K562 (cell line): ENCODE results near the gene WFIKKN1. TPM values are rescaled to one million over a fixed set of nuclear protein-coding genes. Genes with fewer than 3 reads are reported as not detected.

Source experiments
- ATAC-seq: fragments of 200-7000 bp; cut with Tn5 transposase; 3 replicates; pipeline ENCODE4 v1.9.1; 2020; ENCODE audit warnings: moderate library complexity
- BruUV-seq: library from RNA; stranded (reverse); fragments of 400-500 nt; replicated peaks from 2 replicates; lab custom pipeline; 2021; lab: Mats Ljungman, UMichigan
- CTCF ChIA-PET: fragments of 300-600 bp; formaldehyde crosslinking; extraction: SDS; loops from one replicate; lab custom pipeline; 2021; ENCODE audit warnings: low intra/inter-chr PET ratio; lab: Yijun Ruan, JAX
- POLR2A ChIA-PET: fragments of 300-600, 350-650 bp; sonication (Branson Sonifier 250); formaldehyde crosslinking; extraction: SDS; loops from one replicate; lab custom pipeline; 2021; ENCODE audit warnings: antibody characterized with exemption, inconsistent platforms; lab: Yijun Ruan, JAX
- DNase-seq, 4 experiments: peaks; one replicate each; pipeline versions ENCODE4 v3.0.0 to v3.0.0-alpha.2; 2011 to 2018; ENCODE audit warnings: low spot score in 3 of 4, mixed read lengths in 3 of 4; ENCODE audit errors: extremely low read depth in 1 of 4
- FAIRE-seq: peaks from 2 replicates; lab custom pipeline; 2011; peaks lifted over from hg19 to GRCh38; lab: Jason Lieb, UNC
- H2AFZ ChIP-seq: 2 replicates; pipeline ENCODE4 v1.6.0; 2011; ENCODE audit warnings: low read depth, low read length, control low read depth, inconsistent platforms
- H3K27ac ChIP-seq: fragments of 200-600 bp; 3 replicates; pipeline ENCODE4 v1.8.0; 2011; ENCODE audit warnings: low read depth, mild to moderate bottlenecking, control low read depth, inconsistent platforms, low read length, moderate library complexity, mixed read lengths; ENCODE audit errors: extremely low read depth
- H3K27me3 ChIP-seq, 2 experiments: fragments of 300-600 bp in 1 of 2; 2 replicates in 1 of 2; 3 replicates in 1 of 2; pipeline versions ENCODE4 v1.6.0 to v1.8.0; 2011; ENCODE audit warnings: inconsistent platforms in 2 of 2, low read length in 2 of 2, mild to moderate bottlenecking in 1 of 2, mixed read lengths in 1 of 2, moderate library complexity in 1 of 2; ENCODE audit not compliant: control insufficient read depth in 2 of 2, insufficient read depth in 2 of 2
- H3K36me3 ChIP-seq: fragments of 300-600 bp; 3 replicates; pipeline ENCODE4 v1.8.0; 2011; ENCODE audit warnings: mild to moderate bottlenecking, low read length, inconsistent platforms; ENCODE audit not compliant: control insufficient read depth, insufficient read depth
- H3K4me1 ChIP-seq, 2 experiments: fragments of 200-600 bp in 1 of 2; replicated peaks in 1 of 2; 2 replicates in 1 of 2; 3 replicates in 1 of 2; pipeline versions ENCODE4 v1.5.1 to v1.8.0; 2011; ENCODE audit warnings: inconsistent platforms in 2 of 2, low read length in 2 of 2, mild to moderate bottlenecking in 1 of 2, mixed read lengths in 1 of 2, moderate library complexity in 1 of 2; ENCODE audit not compliant: control insufficient read depth in 2 of 2, insufficient read depth in 2 of 2
- H3K4me2 ChIP-seq: 2 replicates; pipeline ENCODE4 v1.6.1; 2011; ENCODE audit warnings: low read length, control low read depth, inconsistent platforms, mixed read lengths; ENCODE audit not compliant: insufficient read depth
- H3K4me3 ChIP-seq: fragments of 200-600 bp; sonication (generic), shearing (Covaris generic); 2 replicates; pipeline ENCODE4 v1.5.1; 2016; ENCODE audit warnings: control low read depth, inconsistent platforms
- H3K79me2 ChIP-seq: fragments of 200-600 bp; 3 replicates; pipeline ENCODE4 v1.8.0; 2011; ENCODE audit warnings: low read length, inconsistent platforms; ENCODE audit not compliant: control insufficient read depth, insufficient read depth
- H3K9ac ChIP-seq, 2 experiments: 2 replicates each; pipeline versions ENCODE4 v1.6.0 to v1.6.1; 2011; ENCODE audit warnings: low read depth in 2 of 2, low read length in 2 of 2, control low read depth in 1 of 2, inconsistent platforms in 1 of 2, mild to moderate bottlenecking in 1 of 2, mixed read lengths in 1 of 2; ENCODE audit not compliant: insufficient read depth in 1 of 2
- H3K9me1 ChIP-seq: one replicate; pipeline ENCODE4 v1.6.0; 2011; ENCODE audit warnings: inconsistent platforms, mild to moderate bottlenecking, low read length, moderate library complexity; ENCODE audit not compliant: control insufficient read depth, insufficient read depth
- H3K9me3 ChIP-seq: replicated peaks from 2 replicates; pipeline ENCODE4 v1.5.1; 2011; ENCODE audit warnings: low read depth, low read length, inconsistent platforms; ENCODE audit not compliant: control insufficient read depth, insufficient read depth
- H4K20me1 ChIP-seq: replicated peaks from 2 replicates; pipeline ENCODE4 v1.6.1; 2011; ENCODE audit warnings: low read length, inconsistent platforms, mixed read lengths; ENCODE audit not compliant: control insufficient read depth, insufficient read depth
- CXXC5 ChIP-seq: fragments of 250-450 bp; sonication (Bioruptor Pico); IDR thresholded peaks from 2 replicates; pipeline ENCODE4 v1.8.0; 2022; ENCODE audit warnings: inconsistent platforms, mild to moderate bottlenecking, moderate library complexity
- HBP1 ChIP-seq: fragments of 450-650 bp; formaldehyde crosslinking; IDR thresholded peaks from 2 replicates; pipeline ENCODE4 v1.4.0; 2022; ENCODE audit warnings: missing genetic modification characterization
- HNRNPL ChIP-seq: fragments of 200-400 bp; formaldehyde crosslinking; IDR thresholded peaks from 2 replicates; pipeline ENCODE4 v1.6.1; 2017; ENCODE audit warnings: low read depth, mild to moderate bottlenecking, low read length
- POLR2G ChIP-seq: fragments of 200-400 bp; formaldehyde crosslinking; IDR thresholded peaks from 2 replicates; pipeline ENCODE4 v1.6.1; 2017; ENCODE audit warnings: low read depth, mild to moderate bottlenecking, antibody characterized with exemption, low read length, moderate library complexity
- SUPT5H ChIP-seq: fragments of 450-650 bp; IDR thresholded peaks from 2 replicates; pipeline ENCODE4 v1.6.1; 2016
- YY1 ChIP-seq, 3 experiments: IDR thresholded peaks; 2 replicates each; pipeline ENCODE4 v1.6.1; 2011; ENCODE audit warnings: low read length in 2 of 3, mild to moderate bottlenecking in 2 of 3, moderate library complexity in 2 of 3, borderline replicate concordance in 1 of 3, control low read depth in 1 of 3, low read depth in 1 of 3; ENCODE audit not compliant: insufficient read depth in 3 of 3, insufficient replicate concordance in 2 of 3, control insufficient read depth in 1 of 3, insufficient read length in 1 of 3; ENCODE audit errors: extremely low read depth in 1 of 3
- WGBS: fragments of 100-300 bp; shearing (Covaris generic); methylation state at CpG from one replicate; pipeline ENCODE4 v1.1.6; 2016; ENCODE audit warnings: low coverage, mixed read lengths; ENCODE audit not compliant: insufficient coverage; ENCODE audit errors: missing lambda C conversion rate; 5-methylcytosine and 5-hydroxymethylcytosine counted together
- in situ Hi-C: fragments of 300-500 bp; cut with MboI; formaldehyde crosslinking; loops from 4 replicates; pipeline ENCODE4 v1.15.0; 2018; ENCODE audit warnings: inconsistent platforms, mixed read lengths
- intact Hi-C: fragments of 100-400 bp; cut with micrococcal nuclease; formaldehyde crosslinking; loops from 2 replicates; pipeline ENCODE4 v1.14.2; 2022
- polyA plus RNA-seq, 8 experiments: library from polyadenylated mRNA; depleted of rRNA in 4 of 8; stranded (reverse) in 5 of 8; unstranded in 3 of 8; fragments of >200 nt; fragmentation: Nextera tagmentation in 2 of 8; fragmentation: Illumina TruSeq in 1 of 8; extraction: Ambion mirVana in 2 of 8; extraction: Trizol in 1 of 8; gene quantifications; 2 replicates each; pipeline versions ENCODE4 v1.2.1 to v1.2.3, GENCODE V29; 2011 to 2014; ENCODE audit warnings: inconsistent platforms in 1 of 8, missing spikeins in 1 of 8
- total RNA-seq, 7 experiments: library from RNA; depleted of rRNA in 6 of 7; stranded (reverse); fragments of >200 nt in 6 of 7; fragmentation: Illumina TruSeq in 2 of 7; extraction: Trizol in 2 of 7; gene quantifications; 2 replicates each; pipeline versions ENCODE4 v1.2.1 to v1.2.3, GENCODE V29; 2011 to 2021; ENCODE audit warnings: low replicate concordance in 1 of 7
- TF ChIP-seq, protein P1 (sequence below): sonication (generic); formaldehyde crosslinking; IDR thresholded peaks from 2 replicates; pipeline ENCODE4 v1.8.1; 2023; ENCODE audit warnings: mild to moderate bottlenecking, missing genetic modification reagents

The WFIKKN1 gene
- total and polyA plus RNA-seq, 9 of the 15 experiments (the other 6 are each of a cell fraction or from before 2014, with no cell fraction given): 0.14 to 1.1 (median 0.50) TPM; not detected in 4

GRCh38 chr16:648071-648780 is 17.4 kb downstream of the WFIKKN1 start (continued):
- TF ChIP-seq, protein P1, sequence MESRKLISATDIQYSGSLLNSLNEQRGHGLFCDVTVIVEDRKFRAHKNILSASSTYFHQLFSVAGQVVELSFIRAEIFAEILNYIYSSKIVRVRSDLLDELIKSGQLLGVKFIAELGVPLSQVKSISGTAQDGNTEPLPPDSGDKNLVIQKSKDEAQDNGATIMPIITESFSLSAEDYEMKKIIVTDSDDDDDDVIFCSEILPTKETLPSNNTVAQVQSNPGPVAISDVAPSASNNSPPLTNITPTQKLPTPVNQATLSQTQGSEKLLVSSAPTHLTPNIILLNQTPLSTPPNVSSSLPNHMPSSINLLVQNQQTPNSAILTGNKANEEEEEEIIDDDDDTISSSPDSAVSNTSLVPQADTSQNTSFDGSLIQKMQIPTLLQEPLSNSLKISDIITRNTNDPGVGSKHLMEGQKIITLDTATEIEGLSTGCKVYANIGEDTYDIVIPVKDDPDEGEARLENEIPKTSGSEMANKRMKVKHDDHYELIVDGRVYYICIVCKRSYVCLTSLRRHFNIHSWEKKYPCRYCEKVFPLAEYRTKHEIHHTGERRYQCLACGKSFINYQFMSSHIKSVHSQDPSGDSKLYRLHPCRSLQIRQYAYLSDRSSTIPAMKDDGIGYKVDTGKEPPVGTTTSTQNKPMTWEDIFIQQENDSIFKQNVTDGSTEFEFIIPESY (CRISPR knock-in tag): peak; percentile 46; the same call in 1 of the 2 replicates
- TF ChIP-seq, all 486 proteins: peak for 6

GRCh38 chr16:648781-649589 is 18.2 kb downstream of the WFIKKN1 start, which contains the start of gene WDR90:
WDR90 (plus strand) TSS chr16:649365; CDS start chr16:649417, 52 bp downstream.
- Histone ChIP-seq H3K9me1 (no peaks in the 10 kb centered on the region), H3K4me2 (no peak within 1 kb of the TSS), H3K27ac (no peak within 1 kb of the TSS), H3K4me3 (no peak within 1 kb of the TSS), H3K9me3 (no peaks in the 10 kb centered on the region), H3K4me1 (peaks cover 0 to 88% of the 10 kb centered on the region in 2 experiments; a peak in 3 of 5 replicates), H3K36me3 (peaks cover 42% of the 10 kb centered on the region; the same call in 2 of the 3 replicates), H2AFZ (no peak within 1 kb of the TSS), H4K20me1 (no peaks in the 10 kb centered on the region), H3K79me2 (peaks cover 22% of the 10 kb centered on the region), H3K27me3 (no peaks in the 10 kb centered on the region), H3K9ac (no peak within 1 kb of the TSS)
- in situ Hi-C loops: no loop called here
- no peak for FAIRE-seq
- DNase-seq: no peak
- TF ChIP-seq SUPT5H: 0 out of 2 replicates have a peak, but pooled peaks have one; percentile 41
- TF ChIP-seq HNRNPL: peak; percentile 91
- TF ChIP-seq CXXC5: no peak
- peak in 1 of 3 experiments; percentile 77 for TF ChIP-seq YY1 (IDR thresholded peaks at IDR 0.05; ENCODE audit: borderline replicate concordance in 1 of 3, control insufficient read depth in 1 of 3, extremely low read depth in 1 of 3, insufficient read depth in 3 of 3, insufficient read length in 1 of 3, insufficient replicate concordance in 2 of 3, low read depth in 1 of 3, low read length in 2 of 3)
- no peak for TF ChIP-seq HBP1 (CRISPR knock-in tag)
- TF ChIP-seq, protein P1 (CRISPR knock-in tag): peak; percentile 98
- peak; percentile 64 for TF ChIP-seq POLR2G
- CTCF ChIA-PET: no interaction called here
- intact Hi-C loops: no loop called here
- no TSS peak for BruUV-seq
- 97% methylated on average over 39 of the region's 91 CpGs for WGBS
- POLR2A ChIA-PET: interaction anchor here (0.6 to 0.7 kb wide), 2 partner anchors 10 to 81 kb away, joined by 3 to 4 read pairs; no protein-coding TSS in a partner anchor
- ATAC-seq: no peak
